Measurements from ENCODE around the gene MAGI1.

MAGI1 gene

DNA sequence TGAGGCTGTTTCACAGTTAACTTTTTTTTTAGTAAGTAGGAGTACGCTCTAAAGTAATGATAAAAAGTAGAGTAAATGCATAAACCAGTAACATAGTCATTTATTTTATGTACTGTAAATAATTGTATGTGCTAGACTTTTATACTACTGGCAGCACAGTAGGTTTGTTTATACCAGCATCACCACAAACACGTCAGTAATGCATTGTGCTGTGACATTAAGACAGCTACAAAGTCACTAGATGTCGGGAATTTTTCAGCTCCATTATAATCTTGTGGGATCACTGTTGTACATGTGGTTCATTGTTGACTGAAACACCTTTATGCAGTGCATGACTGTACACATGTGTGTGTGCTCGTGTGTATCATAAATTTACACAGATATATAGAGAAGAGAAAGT is 732.9 kb downstream of the MAGI1 start:
- no peak for DNase-seq (ENCODE audit: low read depth)
